ENCODE measurements around the gene SPAG8. TPM values are rescaled to one million over a fixed set of nuclear protein-coding genes. Genes with fewer than 3 reads are reported as not detected.

Gene SPAG8
- total and polyA plus RNA-seq, 2 experiments from 2014 or later = 0.45 TPM

DNA sequence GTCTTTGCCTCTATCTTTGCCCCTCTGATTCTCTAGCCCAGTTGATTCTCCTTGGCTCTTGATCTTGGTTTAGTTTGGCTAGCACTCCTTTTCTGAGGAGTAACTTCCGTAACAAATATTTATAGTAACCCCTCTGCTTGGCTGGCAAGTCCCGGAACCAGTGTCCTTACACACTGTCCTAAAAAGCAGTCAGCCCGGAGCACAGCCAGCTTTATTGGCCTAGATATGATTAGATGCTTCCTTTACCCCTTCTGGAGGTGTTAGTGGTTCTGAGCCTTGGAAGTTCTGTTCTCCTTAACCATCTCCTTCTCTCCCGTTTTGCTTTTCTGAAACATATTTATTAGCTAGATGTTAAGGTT lies 41.0 kb downstream of the SPAG8 start:
- Histone ChIP-seq H3K79me2 (replicated peaks; ENCODE audit: insufficient read depth) (peaks cover 7% of the 10 kb centered on the region; the same call in 1 of the 2 replicates), H3K4me1 (ENCODE audit: insufficient read depth) (peaks cover 13% of the 10 kb centered on the region), H3K9me2 (ENCODE audit: insufficient read depth) (no peaks in the 10 kb centered on the region), H3K4me2 (no peak overlapping the region), H3K27me3 (ENCODE audit: insufficient read depth) (no peaks in the 10 kb centered on the region), H3K27ac (ENCODE audit: low read depth) (no peak overlapping the region), H4K20me1 (replicated peaks; ENCODE audit: insufficient read depth) (peaks cover 3% of the 10 kb centered on the region; the same call in 1 of the 2 replicates), H3K36me3 (ENCODE audit: insufficient read depth) (no peaks in the 10 kb centered on the region), H2AFZ (no peak overlapping the region), H3F3A (replicated peaks; ENCODE audit: low read depth) (0 out of 2 replicates have a peak, but pooled peaks cover 4% of the 10 kb centered on the region), H3K4me3 (no peak overlapping the region)
- Mint-ChIP-seq H3K4me1 (peaks cover 14% of the 10 kb centered on the region), H3K27me3 (ENCODE audit: insufficient read depth, low read depth, poor library complexity) (no peaks in the 10 kb centered on the region), H3K9me3 (no peaks in the 10 kb centered on the region), H3K36me3 (ENCODE audit: low read depth) (no peaks in the 10 kb centered on the region), H3K27ac (no peak overlapping the region), H3K4me3 (no peak overlapping the region)
- ATAC-seq (no peak), DNase-seq (ENCODE audit: low spot score) (no peak)
- TF ChIP-seq ZNF462 (CRISPR knock-in tag; IDR thresholded peaks at IDR 0.05) = no peak
- TF ChIP-seq, protein P1, sequence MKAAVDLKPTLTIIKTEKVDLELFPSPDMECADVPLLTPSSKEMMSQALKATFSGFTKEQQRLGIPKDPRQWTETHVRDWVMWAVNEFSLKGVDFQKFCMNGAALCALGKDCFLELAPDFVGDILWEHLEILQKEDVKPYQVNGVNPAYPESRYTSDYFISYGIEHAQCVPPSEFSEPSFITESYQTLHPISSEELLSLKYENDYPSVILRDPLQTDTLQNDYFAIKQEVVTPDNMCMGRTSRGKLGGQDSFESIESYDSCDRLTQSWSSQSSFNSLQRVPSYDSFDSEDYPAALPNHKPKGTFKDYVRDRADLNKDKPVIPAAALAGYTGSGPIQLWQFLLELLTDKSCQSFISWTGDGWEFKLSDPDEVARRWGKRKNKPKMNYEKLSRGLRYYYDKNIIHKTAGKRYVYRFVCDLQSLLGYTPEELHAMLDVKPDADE (IDR thresholded peaks at IDR 0.05) = no peak
- no peak for TF ChIP-seq JUNB (IDR thresholded peaks at IDR 0.05; ENCODE audit: unreplicated experiment)
- TF ChIP-seq, protein P2, sequence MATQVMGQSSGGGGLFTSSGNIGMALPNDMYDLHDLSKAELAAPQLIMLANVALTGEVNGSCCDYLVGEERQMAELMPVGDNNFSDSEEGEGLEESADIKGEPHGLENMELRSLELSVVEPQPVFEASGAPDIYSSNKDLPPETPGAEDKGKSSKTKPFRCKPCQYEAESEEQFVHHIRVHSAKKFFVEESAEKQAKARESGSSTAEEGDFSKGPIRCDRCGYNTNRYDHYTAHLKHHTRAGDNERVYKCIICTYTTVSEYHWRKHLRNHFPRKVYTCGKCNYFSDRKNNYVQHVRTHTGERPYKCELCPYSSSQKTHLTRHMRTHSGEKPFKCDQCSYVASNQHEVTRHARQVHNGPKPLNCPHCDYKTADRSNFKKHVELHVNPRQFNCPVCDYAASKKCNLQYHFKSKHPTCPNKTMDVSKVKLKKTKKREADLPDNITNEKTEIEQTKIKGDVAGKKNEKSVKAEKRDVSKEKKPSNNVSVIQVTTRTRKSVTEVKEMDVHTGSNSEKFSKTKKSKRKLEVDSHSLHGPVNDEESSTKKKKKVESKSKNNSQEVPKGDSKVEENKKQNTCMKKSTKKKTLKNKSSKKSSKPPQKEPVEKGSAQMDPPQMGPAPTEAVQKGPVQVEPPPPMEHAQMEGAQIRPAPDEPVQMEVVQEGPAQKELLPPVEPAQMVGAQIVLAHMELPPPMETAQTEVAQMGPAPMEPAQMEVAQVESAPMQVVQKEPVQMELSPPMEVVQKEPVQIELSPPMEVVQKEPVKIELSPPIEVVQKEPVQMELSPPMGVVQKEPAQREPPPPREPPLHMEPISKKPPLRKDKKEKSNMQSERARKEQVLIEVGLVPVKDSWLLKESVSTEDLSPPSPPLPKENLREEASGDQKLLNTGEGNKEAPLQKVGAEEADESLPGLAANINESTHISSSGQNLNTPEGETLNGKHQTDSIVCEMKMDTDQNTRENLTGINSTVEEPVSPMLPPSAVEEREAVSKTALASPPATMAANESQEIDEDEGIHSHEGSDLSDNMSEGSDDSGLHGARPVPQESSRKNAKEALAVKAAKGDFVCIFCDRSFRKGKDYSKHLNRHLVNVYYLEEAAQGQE (IDR thresholded peaks at IDR 0.05; ENCODE audit: unreplicated experiment) = no peak
- no peak for TF ChIP-seq EZH2phosphoT487 (IDR thresholded peaks at IDR 0.05; ENCODE audit: unreplicated experiment)
- no peak for TF ChIP-seq NANOG (IDR thresholded peaks at IDR 0.05; ENCODE audit: borderline replicate concordance)
- no peak for TF ChIP-seq STAT1 (IDR thresholded peaks at IDR 0.05; ENCODE audit: unreplicated experiment)
- TF ChIP-seq ZNF331 (CRISPR knock-in tag; IDR thresholded peaks at IDR 0.05; ENCODE audit: low read depth) = no peak
- no peak for TF ChIP-seq EZH2 (IDR thresholded peaks at IDR 0.05; ENCODE audit: low read depth, unreplicated experiment)
- TF ChIP-seq, protein P3, sequence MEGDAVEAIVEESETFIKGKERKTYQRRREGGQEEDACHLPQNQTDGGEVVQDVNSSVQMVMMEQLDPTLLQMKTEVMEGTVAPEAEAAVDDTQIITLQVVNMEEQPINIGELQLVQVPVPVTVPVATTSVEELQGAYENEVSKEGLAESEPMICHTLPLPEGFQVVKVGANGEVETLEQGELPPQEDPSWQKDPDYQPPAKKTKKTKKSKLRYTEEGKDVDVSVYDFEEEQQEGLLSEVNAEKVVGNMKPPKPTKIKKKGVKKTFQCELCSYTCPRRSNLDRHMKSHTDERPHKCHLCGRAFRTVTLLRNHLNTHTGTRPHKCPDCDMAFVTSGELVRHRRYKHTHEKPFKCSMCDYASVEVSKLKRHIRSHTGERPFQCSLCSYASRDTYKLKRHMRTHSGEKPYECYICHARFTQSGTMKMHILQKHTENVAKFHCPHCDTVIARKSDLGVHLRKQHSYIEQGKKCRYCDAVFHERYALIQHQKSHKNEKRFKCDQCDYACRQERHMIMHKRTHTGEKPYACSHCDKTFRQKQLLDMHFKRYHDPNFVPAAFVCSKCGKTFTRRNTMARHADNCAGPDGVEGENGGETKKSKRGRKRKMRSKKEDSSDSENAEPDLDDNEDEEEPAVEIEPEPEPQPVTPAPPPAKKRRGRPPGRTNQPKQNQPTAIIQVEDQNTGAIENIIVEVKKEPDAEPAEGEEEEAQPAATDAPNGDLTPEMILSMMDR (conservative IDR thresholded peaks at IDR 0.05; ENCODE audit: low read depth in 2 of 2) = no peak
- no peak for TF ChIP-seq POLR2AphosphoS5 (IDR thresholded peaks at IDR 0.05; ENCODE audit: low read depth)
- TF ChIP-seq ZNF114 (CRISPR knock-in tag; IDR thresholded peaks at IDR 0.05) = no peak
- TF ChIP-seq CREB1 (CRISPR knock-in tag; IDR thresholded peaks at IDR 0.05; ENCODE audit: low read depth) = no peak

All from GM23338 (cell line).